ENCODE data around the gene PWWP2A. TPM values are rescaled to one million over a fixed set of nuclear protein-coding genes. Genes with fewer than 3 reads are reported as not detected.
"Not testable (repeated sequence)": the region's sequence is repeated elsewhere in the genome, so short reads cannot be mapped to it uniquely, and the experiment has no call there.

The PWWP2A gene, protein sequence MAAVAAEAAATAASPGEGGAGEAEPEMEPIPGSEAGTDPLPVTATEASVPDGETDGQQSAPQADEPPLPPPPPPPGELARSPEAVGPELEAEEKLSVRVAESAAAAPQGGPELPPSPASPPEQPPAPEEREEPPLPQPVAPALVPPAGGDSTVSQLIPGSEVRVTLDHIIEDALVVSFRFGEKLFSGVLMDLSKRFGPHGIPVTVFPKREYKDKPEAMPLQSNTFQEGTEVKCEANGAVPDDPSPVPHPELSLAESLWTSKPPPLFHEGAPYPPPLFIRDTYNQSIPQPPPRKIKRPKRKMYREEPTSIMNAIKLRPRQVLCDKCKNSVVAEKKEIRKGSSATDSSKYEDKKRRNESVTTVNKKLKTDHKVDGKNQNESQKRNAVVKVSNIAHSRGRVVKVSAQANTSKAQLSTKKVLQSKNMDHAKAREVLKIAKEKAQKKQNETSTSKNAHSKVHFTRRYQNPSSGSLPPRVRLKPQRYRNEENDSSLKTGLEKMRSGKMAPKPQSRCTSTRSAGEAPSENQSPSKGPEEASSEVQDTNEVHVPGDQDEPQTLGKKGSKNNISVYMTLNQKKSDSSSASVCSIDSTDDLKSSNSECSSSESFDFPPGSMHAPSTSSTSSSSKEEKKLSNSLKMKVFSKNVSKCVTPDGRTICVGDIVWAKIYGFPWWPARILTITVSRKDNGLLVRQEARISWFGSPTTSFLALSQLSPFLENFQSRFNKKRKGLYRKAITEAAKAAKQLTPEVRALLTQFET
- 16.3 and 21.7 TPM in 2 replicates for total RNA-seq

DNA sequence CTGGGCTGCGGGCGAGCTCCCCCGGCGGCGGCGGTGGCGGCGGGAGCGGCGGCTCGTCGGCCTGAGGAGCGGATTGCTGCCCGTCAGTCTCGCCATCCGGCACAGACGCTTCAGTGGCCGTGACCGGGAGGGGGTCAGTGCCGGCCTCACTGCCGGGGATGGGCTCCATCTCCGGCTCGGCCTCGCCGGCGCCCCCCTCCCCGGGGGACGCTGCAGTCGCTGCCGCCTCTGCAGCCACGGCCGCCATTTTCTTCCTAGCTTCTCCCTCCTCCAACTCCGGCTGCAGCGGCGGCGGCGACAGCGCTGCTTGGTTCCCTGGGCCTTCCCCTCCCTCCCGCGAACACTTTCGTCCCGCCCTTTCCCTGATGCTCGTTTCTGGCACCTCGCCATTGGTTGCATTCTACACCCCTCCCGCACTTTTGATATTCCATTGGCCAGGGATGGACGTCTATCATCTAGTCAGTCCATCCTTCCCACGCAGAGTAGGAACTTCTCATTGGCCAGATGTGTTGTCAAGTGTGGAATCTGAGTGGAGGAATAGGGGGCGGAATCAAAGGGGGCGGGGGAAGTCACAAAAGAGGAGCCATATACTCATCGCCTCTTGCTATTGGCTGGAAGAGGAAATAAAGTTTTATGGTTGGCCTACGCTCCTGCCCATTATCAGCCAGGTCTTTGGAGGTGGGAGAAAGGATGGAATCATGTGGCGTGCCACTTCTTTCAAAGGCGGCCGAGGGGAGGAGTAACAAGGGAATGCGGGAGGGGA, at the start of gene PWWP2A:
Gene PWWP2A, minus strand, starts transcription at position 309 of the 763 bp plus-strand sequence. Its CDS starts 62 bp downstream, at position 247.
- DNase-seq (ENCODE audit: low read depth) = peak; percentile 100

DNA sequence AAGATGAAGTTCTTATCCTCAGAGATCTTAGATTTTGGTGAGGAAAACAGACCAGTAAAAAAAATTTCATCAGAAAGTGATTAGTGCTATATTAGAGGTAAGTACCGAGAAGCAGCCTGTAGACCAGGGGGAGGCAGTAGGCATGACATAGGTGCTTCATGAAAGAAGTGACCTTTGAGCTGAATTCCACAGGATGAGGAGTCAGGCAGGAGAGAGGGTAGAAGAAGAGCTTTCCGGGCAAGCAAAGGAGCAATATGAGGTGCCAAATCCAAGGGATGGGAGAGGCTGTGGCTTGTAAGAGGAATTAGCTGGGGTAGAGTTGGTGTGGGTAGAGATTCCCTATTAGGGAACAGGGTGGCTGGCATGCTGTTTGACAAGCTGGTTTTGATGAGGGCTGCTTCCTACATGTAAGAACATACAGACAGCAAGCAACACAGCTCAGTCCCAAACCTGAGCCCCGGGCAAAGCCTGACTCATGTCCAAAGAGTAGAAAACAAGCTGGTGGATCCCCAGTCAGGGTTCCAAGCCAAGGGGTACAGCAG, 48.4 kb upstream of the PWWP2A start:
- peak; percentile 19 for DNase-seq (ENCODE audit: low read depth)

DNA sequence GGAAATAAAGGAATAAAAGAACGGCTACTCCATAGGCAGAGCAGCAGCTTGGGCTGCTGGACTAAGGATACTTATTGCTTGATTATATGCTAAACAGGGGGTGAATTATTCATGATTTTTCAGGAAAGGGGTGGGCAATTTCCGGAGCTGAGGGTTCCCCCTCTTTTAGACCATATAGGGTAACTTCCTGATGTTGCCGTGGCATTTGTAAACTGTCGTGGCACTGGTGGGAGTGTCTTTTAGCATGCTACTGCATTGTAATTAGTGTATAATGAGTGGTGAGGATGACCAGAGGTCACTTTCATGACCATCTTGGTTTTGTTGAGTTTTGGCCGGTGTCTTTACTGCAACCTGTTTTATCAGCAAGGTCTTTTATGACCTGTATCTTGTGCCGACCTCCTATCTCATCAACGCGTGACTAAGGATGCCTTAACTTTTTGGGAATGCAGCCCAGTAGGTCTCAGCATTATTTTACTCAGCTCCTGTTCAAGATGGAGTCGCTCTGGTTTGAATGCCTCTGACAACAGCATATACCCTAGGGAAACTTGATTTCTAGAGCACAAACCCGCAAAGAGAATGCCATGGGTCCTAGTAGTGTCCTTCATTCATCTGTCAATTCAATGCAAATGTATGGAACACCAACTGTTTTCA, 47.8 kb upstream of the PWWP2A start:
- no peak for DNase-seq (ENCODE audit: low read depth)

DNA sequence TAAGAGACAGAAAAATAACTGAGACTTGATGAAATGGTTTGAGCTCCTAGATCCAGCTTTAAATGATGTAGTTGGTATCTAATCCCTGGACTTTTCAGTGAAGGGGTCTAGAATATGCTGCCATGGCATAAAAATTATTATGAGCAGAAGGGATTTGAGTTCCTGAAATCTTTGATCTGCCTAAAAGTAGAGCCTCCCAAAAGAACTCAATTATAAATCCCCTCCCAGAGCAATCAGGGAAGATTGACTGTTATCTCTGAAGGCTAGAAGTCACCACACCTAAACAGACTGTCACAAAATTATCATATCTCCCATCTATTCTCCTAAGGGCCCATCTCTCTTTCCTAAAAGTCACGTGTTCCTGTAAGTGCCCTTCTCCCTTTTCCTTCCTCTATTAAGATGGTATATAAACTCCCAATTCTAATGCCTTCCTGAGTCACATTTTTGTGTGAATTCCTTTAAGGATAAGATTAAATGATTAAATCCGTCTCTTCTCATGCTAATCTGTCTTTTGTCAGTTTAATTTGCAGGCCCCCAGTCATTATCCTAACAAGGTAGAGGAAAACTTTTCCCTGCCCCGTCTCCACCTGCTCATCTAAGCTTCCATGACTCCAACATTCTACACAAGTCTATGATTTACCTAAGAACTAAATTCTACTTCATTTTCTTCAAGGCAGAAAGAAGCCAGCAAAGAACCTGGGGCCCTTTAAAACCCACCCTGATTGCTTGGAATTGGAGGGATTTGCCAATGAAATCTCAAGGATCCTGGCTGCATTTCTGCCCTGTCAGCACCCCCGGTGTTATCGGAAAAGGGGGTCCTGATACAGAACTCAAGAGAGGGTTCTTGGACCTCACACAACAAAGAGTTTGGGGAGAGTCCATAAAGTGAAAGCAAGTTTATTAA, 47.1 kb upstream of the PWWP2A start:
- no peak for DNase-seq (ENCODE audit: low read depth)

DNA sequence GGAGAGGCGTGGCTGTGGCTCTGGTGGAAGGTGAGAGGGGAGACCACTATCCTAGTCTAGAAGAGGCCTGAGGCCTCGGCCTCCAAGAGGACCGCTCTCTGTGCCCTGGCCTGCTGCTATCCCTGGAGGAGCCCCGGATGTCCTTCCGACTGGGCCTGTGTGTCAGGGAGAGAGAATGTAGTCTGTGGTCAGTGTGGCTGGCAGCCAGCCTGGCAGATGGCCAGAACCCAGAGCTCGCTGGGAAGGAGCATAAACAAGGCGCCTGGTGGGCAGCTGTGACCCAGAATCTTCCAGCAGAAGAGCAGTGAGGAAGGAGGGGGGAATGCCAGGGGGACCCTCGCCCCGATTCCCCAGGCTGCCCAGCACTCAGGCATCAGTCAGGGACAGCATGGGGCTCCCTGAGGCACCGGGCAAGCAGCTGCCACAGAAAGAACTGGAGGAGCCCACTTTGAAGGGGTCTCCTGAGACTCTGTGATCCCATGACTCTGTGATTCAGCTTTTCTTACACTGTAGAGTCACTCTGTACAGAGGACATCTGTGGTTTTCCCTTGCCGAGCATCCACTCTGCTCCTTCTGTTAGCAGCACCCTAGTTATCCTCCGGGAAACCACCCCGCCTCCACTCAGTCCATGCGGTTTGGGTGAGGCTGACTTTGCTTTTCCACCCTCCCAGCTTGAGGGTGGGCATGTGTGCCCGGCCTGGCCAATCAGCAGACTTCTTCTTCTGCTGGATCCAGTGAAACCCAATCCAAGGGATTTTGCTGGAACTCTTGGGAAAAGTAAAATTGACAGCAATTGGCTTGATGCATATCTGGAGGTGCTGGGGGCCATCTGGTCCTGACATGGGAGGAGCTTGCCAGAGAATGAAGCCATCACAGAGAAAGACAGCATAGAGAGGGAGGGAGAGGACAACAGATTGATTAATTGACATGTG, 46.2 kb upstream of the PWWP2A start:
- peak; percentile 98 for DNase-seq (ENCODE audit: low read depth)

DNA sequence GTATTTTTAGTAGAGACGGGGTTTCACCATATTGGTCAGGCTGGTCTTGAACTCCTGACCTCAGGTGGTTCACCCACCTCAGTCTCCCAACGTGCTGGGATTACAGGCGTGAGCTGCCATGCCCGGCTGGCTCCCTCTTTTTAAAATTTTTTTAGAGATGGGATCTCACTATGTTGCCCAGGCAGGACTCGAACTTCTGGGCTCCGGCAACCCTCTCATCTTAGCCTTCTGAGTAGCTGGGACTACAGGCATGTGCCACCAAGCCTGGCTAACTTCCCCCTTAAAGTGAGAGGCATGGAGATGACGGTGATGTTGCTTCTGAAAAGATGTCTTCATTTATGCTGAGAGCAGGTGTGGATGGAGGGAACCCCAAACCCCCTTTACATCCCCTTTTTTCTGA, 43.7 kb upstream of the PWWP2A start:
- no peak for DNase-seq (ENCODE audit: low read depth)

GRCh38 chr5:160161626-160162025, 42.4 kb upstream of the PWWP2A start:
- no peak for DNase-seq (ENCODE audit: low read depth)

DNA sequence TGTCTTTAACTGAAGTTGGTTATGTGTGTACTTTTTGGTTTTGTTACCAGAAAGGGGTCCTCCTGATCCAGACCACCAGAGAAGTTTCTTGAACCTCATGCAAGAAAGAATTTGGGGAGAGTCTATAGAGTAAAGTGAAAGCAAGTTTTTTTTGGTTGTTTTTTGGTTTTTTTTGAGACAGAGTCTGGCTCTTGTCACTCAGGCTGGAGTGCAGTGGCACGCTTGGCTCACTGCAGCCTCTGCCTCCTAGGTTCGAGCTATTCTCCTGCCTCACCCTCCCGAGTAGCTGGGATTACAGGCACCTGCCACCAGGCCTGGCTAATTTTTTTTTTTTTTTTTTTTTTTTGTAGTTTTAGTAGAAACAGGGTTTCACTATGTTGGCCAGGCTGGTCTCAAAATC, 41.6 kb upstream of the PWWP2A start:
- not testable (repeated sequence) for DNase-seq (ENCODE audit: low read depth)

- no peak for DNase-seq (ENCODE audit: low read depth)
Measured at GRCh38 chr5:160159991-160160792, 40.9 kb upstream of the PWWP2A start.

GRCh38 chr5:160158087-160158486, 38.8 kb upstream of the PWWP2A start:
- DNase-seq (ENCODE audit: low read depth) = no peak

GRCh38 chr5:160155017-160155750, 35.9 kb upstream of the PWWP2A start:
- DNase-seq (ENCODE audit: low read depth) = peak; percentile 61

DNA sequence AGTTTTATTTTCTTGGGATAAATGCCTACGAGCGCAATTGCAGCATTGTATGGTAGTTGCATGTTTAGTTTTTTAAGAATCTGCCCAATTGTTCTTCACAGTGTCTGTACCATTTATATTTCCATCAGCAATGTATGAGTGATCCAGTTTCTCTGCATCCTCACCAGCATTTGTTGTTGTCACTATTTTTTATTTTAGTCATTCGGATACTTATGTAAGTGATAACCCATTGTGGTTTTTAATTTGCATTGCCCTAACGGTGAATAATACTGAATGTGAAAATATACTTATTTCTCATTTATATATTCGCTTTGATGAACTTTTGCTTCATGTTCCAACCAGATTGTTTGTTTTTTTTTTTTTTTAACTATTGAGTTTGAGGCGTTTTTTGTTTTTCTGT, 33.7 kb upstream of the PWWP2A start:
- no peak for DNase-seq (ENCODE audit: low read depth)

GRCh38 chr5:160152287-160152686, 33.0 kb upstream of the PWWP2A start:
- DNase-seq (ENCODE audit: low read depth) = no peak

- DNase-seq (ENCODE audit: low read depth) = no peak
Measured at GRCh38 chr5:160151017-160151416, 31.8 kb upstream of the PWWP2A start.

GRCh38 chr5:160150381-160150780, 31.1 kb upstream of the PWWP2A start:
- DNase-seq (ENCODE audit: low read depth) = no peak

DNA sequence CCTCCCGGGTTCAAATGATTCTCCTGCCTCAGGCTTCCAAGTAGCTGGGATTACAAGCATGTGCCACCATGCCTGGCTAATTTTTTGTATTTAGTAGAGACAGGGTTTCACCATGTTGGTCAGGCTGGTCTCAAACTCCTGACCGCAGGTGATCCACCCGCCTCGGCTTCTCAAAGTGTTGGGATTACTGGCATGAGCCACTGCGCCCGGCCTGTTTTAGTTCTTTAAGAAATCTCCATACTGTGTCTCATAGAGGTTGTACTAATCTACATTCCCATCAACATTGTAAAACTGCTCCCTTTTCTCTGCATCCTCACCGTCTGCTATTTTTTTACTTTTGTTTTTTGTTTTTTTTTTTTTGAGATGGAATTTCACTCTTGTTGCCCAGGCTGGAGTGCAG, 25.2 kb upstream of the PWWP2A start:
- DNase-seq (ENCODE audit: low read depth) = not testable (repeated sequence)

DNA sequence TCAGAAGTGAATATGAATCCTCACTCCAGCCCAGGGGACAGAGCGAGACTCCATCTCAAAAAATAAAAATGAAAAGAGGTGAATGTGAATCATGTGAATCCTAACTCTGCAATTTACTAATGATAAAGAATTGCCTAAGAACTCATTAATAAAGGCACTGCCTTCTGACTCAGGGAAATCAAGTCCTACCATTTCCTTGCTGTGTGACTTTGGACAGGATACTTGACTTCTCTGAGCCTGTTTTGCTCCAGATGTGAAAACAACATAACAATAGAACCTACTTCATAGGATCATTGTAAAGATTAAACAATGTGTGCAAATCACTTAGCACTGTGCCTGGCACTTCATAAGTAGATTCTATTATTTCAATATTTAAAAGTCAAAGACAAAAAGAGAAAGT, 15.1 kb upstream of the PWWP2A start:
- no peak for DNase-seq (ENCODE audit: low read depth)

DNA sequence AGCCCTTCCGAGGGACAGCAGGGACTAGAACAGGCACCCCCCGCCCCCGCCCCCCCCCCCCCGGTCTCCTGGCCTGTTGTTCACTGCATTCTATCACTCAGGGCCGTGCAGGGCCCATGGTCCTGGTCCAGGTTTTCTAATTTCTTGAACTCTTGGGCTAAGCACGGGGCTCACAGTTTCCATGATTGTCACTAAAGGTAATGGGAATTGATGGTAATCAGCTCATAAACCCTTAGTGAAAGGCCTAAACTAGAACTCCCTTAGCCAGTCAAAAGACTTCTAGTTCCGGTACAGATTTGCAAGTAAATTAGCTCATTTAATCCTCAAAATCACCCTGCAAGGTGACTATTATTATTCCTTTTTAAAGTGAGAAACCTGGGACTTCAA, 14.7 kb upstream of the PWWP2A start:
- no peak for DNase-seq (ENCODE audit: low read depth)
